Epithelial cell of proximal tubule (primary cell): ENCODE data around the gene TACC2. TPM values are rescaled to one million over a fixed set of nuclear protein-coding genes. Genes with fewer than 3 reads are reported as not detected.

Experiments used
- DNase-seq: peaks from one replicate; pipeline ENCODE4 v3.0.0-alpha.2; 2011; ENCODE audit warnings: low read depth
- H3K4me3 ChIP-seq: 2 replicates; pipeline ENCODE4 v1.5.1; 2011; ENCODE audit warnings: low read depth, mild to moderate bottlenecking, low read length
- total RNA-seq: library from RNA; depleted of rRNA; stranded (reverse); fragments of >200 nt; gene quantifications from 2 replicates; pipeline ENCODE4 v1.2.3, GENCODE V29; 2015
- TF ChIP-seq, protein P1 (sequence below): conservative IDR thresholded peaks from 2 replicates; pipeline ENCODE4 v1.5.1; 2012; ENCODE audit warnings: low read depth, mild to moderate bottlenecking, low read length

Gene TACC2
- total RNA-seq, 1 donor from 2014 or later, result 23.9 TPM

DNA sequence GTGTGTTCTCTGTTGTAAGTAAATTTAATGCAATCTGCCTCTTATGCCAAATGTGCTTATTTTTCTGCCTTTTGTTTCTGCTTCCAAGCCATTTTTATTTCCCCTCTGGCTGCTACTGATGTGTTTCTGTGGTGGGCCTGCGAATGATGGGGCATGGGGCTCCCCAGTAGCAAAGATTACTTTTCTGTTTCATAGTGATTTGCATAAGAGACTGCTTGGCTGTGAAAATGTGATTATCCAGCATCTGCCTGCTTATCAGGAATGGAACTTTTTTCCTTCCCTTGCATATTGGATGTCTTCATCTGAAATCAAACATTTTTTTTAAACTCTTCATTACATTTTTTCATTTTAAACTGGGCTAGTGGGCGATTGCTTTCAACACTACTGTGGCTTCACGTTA lies 224.4 kb downstream of the TACC2 start:
- no peak overlapping the region for H3K4me3 ChIP-seq
- no peak for DNase-seq
- TF ChIP-seq, protein P1, sequence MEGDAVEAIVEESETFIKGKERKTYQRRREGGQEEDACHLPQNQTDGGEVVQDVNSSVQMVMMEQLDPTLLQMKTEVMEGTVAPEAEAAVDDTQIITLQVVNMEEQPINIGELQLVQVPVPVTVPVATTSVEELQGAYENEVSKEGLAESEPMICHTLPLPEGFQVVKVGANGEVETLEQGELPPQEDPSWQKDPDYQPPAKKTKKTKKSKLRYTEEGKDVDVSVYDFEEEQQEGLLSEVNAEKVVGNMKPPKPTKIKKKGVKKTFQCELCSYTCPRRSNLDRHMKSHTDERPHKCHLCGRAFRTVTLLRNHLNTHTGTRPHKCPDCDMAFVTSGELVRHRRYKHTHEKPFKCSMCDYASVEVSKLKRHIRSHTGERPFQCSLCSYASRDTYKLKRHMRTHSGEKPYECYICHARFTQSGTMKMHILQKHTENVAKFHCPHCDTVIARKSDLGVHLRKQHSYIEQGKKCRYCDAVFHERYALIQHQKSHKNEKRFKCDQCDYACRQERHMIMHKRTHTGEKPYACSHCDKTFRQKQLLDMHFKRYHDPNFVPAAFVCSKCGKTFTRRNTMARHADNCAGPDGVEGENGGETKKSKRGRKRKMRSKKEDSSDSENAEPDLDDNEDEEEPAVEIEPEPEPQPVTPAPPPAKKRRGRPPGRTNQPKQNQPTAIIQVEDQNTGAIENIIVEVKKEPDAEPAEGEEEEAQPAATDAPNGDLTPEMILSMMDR, result no peak

DNA sequence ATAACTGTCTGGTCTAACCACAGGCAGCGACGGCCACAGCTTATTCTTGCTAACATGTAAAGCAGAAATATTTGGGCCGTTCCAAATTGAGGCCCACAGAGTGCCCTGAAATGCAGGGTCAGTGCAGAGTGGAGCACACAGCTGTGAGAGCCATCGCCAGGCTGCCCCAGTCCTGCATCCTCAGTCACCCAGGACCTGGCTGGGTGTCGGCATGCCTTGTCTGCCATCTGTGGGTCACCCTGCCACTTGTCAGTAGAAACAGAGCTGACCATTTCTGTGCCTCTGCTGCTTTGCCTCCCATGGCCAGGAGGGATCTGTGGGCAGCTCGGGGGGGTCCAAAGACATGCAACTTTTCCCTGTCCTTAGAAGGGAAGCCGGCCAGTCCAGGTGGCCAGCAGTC lies 224.8 kb downstream of the TACC2 start:
- DNase-seq, result no peak
- H3K4me3 ChIP-seq, result no peak overlapping the region
- TF ChIP-seq, protein P1, result no peak

DNA sequence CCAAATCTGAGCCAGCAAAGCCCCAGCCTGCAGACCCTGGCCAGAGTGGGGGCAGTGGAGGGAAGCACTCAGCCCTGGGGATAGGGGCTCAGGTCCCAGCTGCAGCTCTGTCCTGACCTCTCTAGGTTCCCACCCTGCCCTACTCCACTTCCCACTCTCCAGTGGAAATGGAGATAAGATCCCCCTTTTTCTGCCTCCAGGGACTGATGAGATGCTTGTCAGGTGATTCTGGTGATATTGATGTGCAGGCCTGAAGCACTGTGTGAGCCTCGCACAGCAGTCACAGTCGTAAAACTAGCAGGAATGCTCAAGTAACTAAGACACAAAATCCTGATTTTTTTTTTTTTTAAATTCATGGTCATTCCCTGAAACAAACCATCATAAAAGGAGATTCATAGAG lies 227.1 kb downstream of the TACC2 start:
- no peak for DNase-seq
- H3K4me3 ChIP-seq, result no peak overlapping the region
- TF ChIP-seq, protein P1, result no peak

DNA sequence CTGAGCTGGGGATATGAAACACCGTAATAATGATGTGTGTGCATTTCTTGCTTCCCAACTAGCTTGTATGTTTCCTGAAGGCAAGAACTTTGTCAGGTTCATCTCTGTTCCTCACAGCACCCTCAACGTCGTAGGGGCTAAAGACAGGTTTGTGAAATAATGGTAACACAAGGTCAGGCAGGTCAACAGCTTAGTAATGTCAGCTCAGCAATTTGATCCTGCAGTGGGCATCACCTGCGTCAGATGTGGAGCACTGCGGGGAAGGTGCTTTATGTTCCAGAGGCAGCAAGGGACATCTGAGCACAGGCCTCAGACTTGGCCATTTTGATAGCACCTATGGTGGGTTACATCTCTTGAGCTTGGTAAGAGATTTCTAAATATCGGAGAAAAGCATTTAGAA lies 230.4 kb downstream of the TACC2 start:
- no peak for DNase-seq
- TF ChIP-seq, protein P1, result no peak
- no peak overlapping the region for H3K4me3 ChIP-seq

DNA sequence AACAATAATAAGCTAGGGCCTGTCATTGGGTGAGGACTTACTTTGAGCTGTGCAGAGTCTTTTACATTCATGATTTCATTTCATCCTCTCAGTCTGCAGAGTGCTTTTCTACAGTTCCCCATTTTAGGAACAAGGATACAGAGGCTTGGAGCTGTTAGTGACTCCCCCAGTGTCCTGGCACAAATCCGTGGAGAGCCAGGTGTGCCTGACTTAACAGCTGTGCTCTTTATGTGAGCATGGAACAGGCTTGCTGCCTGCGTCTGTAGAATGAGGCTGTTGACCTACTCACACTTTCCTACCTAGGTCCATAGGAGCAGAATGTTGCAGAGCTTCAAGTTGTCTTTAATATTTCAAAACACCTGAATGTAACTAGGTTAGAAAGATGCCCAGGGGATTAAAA lies 231.8 kb downstream of the TACC2 start:
- TF ChIP-seq, protein P1, result no peak
- no peak overlapping the region for H3K4me3 ChIP-seq
- no peak for DNase-seq

DNA sequence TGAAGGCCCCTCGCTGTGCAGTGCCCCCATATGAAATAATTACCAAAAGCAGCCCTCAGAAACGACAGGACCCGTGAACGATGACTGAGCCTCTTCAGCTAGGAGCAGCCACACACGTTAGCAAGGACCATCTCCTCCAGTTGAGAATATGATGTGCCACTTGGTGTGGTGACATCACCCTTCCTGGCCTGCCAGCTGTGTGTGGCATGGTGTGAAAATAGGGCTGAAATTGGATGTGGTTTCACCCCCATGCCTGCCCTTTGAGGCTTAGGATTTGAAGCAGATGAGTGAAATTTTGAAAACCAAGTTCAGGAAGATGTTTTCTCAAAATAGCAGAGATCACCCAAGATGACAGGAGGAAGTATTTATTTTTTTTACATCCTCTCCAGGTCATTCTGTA lies 233.0 kb downstream of the TACC2 start:
- DNase-seq, result no peak
- no peak overlapping the region for H3K4me3 ChIP-seq
- TF ChIP-seq, protein P1, result no peak

DNA sequence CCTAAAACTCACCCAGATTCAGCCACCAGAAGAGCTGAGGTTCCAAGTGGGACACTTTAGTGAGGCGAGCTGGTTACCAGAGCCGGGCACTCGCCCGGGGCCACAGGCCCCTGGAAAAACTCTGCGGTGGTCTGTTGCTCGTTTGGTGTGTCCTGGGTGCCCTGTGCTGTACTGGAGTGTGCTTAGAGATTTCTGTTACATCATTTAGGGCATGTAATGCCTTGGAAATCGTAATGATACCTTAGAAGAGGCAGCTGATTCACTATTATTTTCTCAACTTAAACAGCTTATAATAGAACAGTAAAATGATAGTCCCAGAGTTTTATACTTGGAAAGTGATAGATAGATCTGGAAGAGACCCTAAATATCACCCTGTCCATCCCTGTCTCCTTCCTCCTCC lies 233.7 kb downstream of the TACC2 start:
- no peak overlapping the region for H3K4me3 ChIP-seq
- DNase-seq, result no peak
- TF ChIP-seq, protein P1, result no peak
